ENCODE data around the gene CDH4. TPM values are rescaled to one million over a fixed set of nuclear protein-coding genes. Genes with fewer than 3 reads are reported as not detected.

Gene CDH4
- total and polyA plus RNA-seq, 3 experiments from 2014 or later, result 0.22 TPM; not detected in 2

- POLR2A ChIA-PET, result no interaction called here
These were observed 188.5 kb downstream of the CDH4 start for GRCh38 chr20:61440548-61441055.

DNA sequence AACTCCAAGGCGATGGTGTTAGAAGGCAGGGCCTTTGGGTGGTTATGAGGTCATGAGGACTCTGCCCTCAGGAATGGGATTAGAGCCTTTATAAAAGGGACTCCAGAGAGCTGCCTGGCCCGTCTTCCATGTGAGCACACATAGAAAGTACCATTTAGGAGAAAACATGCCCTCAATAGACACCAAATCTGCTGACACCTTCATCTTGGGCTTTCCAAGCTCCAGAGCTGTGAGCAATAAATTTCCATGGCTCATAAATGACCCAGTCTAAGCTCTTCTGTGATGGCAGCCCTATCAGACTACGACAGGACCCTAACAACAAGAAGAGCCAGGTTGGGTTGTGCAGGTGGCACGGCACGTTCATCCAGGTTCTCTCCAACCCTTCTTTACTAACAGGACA is 189.5 kb downstream of the CDH4 start:
- no peaks in the 10 kb centered on the region for H3K36me3 Mint-ChIP-seq
- ChIA-PET POLR2A (no interaction called here), CTCF (no interaction called here)
- H3K4me1 ChIP-seq (ENCODE audit: insufficient read depth, low read length), result no peaks in the 10 kb centered on the region
- H3K27ac ChIP-seq (ENCODE audit: low read depth, low read length), result no peak overlapping the region
- H3K4me3 ChIP-seq (ENCODE audit: low read length), result no peak overlapping the region
- H3K4me3 Mint-ChIP-seq, result no peak overlapping the region
- no peaks in the 10 kb centered on the region for H3K9me3 ChIP-seq (ENCODE audit: low read length)
- H3K4me1 Mint-ChIP-seq, result no peaks in the 10 kb centered on the region
- no peak for DNase-seq
- peaks cover 0 to 1% of the 10 kb centered on the region in 2 donors for H3K27me3 Mint-ChIP-seq
- H3K9me3 Mint-ChIP-seq, result peaks cover 0 to 3% (median 0%) of the 10 kb centered on the region in 5 donors
- H3K36me3 ChIP-seq (ENCODE audit: insufficient read depth, low read length), result no peaks in the 10 kb centered on the region
- H3K27ac Mint-ChIP-seq, result no peak overlapping the region
- no peaks in the 10 kb centered on the region for H3K27me3 ChIP-seq (ENCODE audit: insufficient read depth, low read length, poor library complexity, severe bottlenecking)

More at GRCh38 chr20:61440548-61441055, 188.5 kb downstream of the CDH4 start:
- Histone ChIP-seq H3K4me1 (ENCODE audit: insufficient read depth, low read length) (no peaks in the 10 kb centered on the region), H3K4me3 (ENCODE audit: low read length) (no peak overlapping the region), H3K9me3 (ENCODE audit: low read length) (no peaks in the 10 kb centered on the region), H3K36me3 (ENCODE audit: insufficient read depth, low read length) (no peaks in the 10 kb centered on the region), H3K27ac (ENCODE audit: low read depth, low read length) (no peak overlapping the region), H3K27me3 (ENCODE audit: insufficient read depth, low read length, poor library complexity, severe bottlenecking) (no peaks in the 10 kb centered on the region)
- CTCF ChIA-PET, result no interaction called here
- no peak for DNase-seq
- Mint-ChIP-seq H3K9me3 (peaks cover 0 to 3% (median 3%) of the 10 kb centered on the region in 5 donors), H3K4me3 (no peak overlapping the region), H3K27me3 (peaks cover 3 to 4% of the 10 kb centered on the region in 2 donors), H3K27ac (no peak overlapping the region), H3K4me1 (no peaks in the 10 kb centered on the region), H3K36me3 (no peaks in the 10 kb centered on the region)

DNA sequence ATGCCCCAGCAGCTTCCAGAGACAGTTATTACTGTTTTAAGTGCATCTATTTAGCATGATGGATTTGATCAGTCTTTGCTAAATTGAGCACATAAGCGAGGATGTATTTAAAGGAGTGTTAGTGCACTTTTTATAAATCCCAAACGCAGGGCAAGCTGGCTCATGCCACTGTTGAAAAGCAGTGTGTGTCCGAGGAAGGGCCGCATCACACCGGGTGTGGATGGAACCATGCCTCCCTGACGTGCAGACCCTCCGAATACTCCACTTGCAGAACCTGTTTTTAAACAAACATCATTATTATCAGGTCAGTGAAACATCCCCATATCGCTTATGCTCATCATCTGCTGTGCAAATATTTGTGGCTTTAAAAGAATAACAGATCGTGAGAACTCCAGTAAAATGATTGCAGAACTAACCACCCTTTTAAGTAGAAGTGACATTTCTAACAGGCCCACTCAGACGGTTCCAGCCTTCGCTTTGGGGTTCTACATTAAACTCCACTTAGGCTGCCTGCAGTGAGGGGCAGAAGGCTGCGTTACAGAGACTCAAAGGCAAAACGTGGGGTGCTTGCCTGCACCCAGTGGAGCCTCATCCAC is 190.1 kb downstream of the CDH4 start:
- DNase-seq, result no peak
- H3K27me3 Mint-ChIP-seq, result no peaks in the 10 kb centered on the region
- no peaks in the 10 kb centered on the region for H3K4me1 Mint-ChIP-seq
- Histone ChIP-seq H3K36me3 (ENCODE audit: insufficient read depth, low read length) (no peaks in the 10 kb centered on the region), H3K4me3 (ENCODE audit: low read length) (no peak overlapping the region), H3K4me1 (ENCODE audit: insufficient read depth, low read length) (no peaks in the 10 kb centered on the region), H3K9me3 (ENCODE audit: low read length) (no peaks in the 10 kb centered on the region), H3K27ac (ENCODE audit: low read depth, low read length) (no peak overlapping the region), H3K27me3 (ENCODE audit: insufficient read depth, low read length, poor library complexity, severe bottlenecking) (no peaks in the 10 kb centered on the region)
- ChIA-PET CTCF (no interaction called here), POLR2A (no interaction called here)
- H3K27ac Mint-ChIP-seq, result no peak overlapping the region
- no peaks in the 10 kb centered on the region for H3K36me3 Mint-ChIP-seq
- H3K9me3 Mint-ChIP-seq, result no peaks in the 10 kb centered on the region
- H3K4me3 Mint-ChIP-seq, result no peak overlapping the region

- Histone ChIP-seq H3K4me3 (ENCODE audit: low read length) (no peak overlapping the region), H3K27ac (ENCODE audit: low read depth, low read length) (no peak overlapping the region), H3K4me1 (ENCODE audit: insufficient read depth, low read length) (no peaks in the 10 kb centered on the region), H3K9me3 (ENCODE audit: low read length) (no peaks in the 10 kb centered on the region), H3K36me3 (ENCODE audit: insufficient read depth, low read length) (no peaks in the 10 kb centered on the region), H3K27me3 (ENCODE audit: insufficient read depth, low read length, poor library complexity, severe bottlenecking) (no peaks in the 10 kb centered on the region)
- Mint-ChIP-seq H3K4me3 (no peak overlapping the region), H3K4me1 (no peaks in the 10 kb centered on the region), H3K36me3 (no peaks in the 10 kb centered on the region), H3K9me3 (peaks cover 0 to under 1% (median 0%) of the 10 kb centered on the region in 5 donors), H3K27me3 (no peaks in the 10 kb centered on the region), H3K27ac (no peak overlapping the region)
- ChIA-PET POLR2A (no interaction called here), CTCF (no interaction called here)
- DNase-seq, result no peak
These were observed 190.7 kb downstream of the CDH4 start for GRCh38 chr20:61442718-61443117.

GRCh38 chr20:61443443-61444126 is 191.5 kb downstream of the CDH4 start:
- no peak overlapping the region for H3K27ac ChIP-seq (ENCODE audit: low read depth, low read length)

GRCh38 chr20:61444637-61445036 is 192.6 kb downstream of the CDH4 start:
- Histone ChIP-seq H3K4me3 (ENCODE audit: low read length) (no peak overlapping the region), H3K9me3 (ENCODE audit: low read length) (no peaks in the 10 kb centered on the region), H3K27ac (ENCODE audit: low read depth, low read length) (no peak overlapping the region), H3K27me3 (ENCODE audit: insufficient read depth, low read length, poor library complexity, severe bottlenecking) (no peaks in the 10 kb centered on the region), H3K36me3 (ENCODE audit: insufficient read depth, low read length) (no peaks in the 10 kb centered on the region), H3K4me1 (ENCODE audit: insufficient read depth, low read length) (no peaks in the 10 kb centered on the region)
- Mint-ChIP-seq H3K4me3 (no peak overlapping the region), H3K27me3 (peaks cover 0 to 3% of the 10 kb centered on the region in 2 donors), H3K4me1 (no peaks in the 10 kb centered on the region), H3K9me3 (peaks cover 0 to 5% (median 1%) of the 10 kb centered on the region in 5 donors), H3K27ac (no peak overlapping the region), H3K36me3 (no peaks in the 10 kb centered on the region)
- POLR2A ChIA-PET, result no interaction called here
- no peak for DNase-seq
- CTCF ChIA-PET, result no interaction called here

More at GRCh38 chr20:61443443-61444126, 191.5 kb downstream of the CDH4 start:
- Histone ChIP-seq H3K36me3 (ENCODE audit: insufficient read depth, low read length) (no peaks in the 10 kb centered on the region), H3K27me3 (ENCODE audit: insufficient read depth, low read length, poor library complexity, severe bottlenecking) (no peaks in the 10 kb centered on the region), H3K4me1 (ENCODE audit: insufficient read depth, low read length) (no peaks in the 10 kb centered on the region), H3K9me3 (ENCODE audit: low read length) (no peaks in the 10 kb centered on the region), H3K4me3 (ENCODE audit: low read length) (no peak overlapping the region)
- no peak for DNase-seq
- CTCF ChIA-PET, result no interaction called here
- POLR2A ChIA-PET, result no interaction called here
- H3K27me3 Mint-ChIP-seq, result peaks cover 0 to 3% of the 10 kb centered on the region in 2 donors
- no peak overlapping the region for H3K4me3 Mint-ChIP-seq
- no peaks in the 10 kb centered on the region for H3K36me3 Mint-ChIP-seq
- H3K4me1 Mint-ChIP-seq, result no peaks in the 10 kb centered on the region
- H3K27ac Mint-ChIP-seq, result no peak overlapping the region
- peaks cover 0 to 1% (median 0%) of the 10 kb centered on the region in 5 donors for H3K9me3 Mint-ChIP-seq

- Mint-ChIP-seq H3K27ac (no peak overlapping the region), H3K9me3 (peaks cover 0 to 5% (median 3%) of the 10 kb centered on the region in 5 donors), H3K36me3 (no peaks in the 10 kb centered on the region), H3K4me1 (no peaks in the 10 kb centered on the region), H3K4me3 (no peak overlapping the region), H3K27me3 (peaks cover 0 to 5% of the 10 kb centered on the region in 2 donors)
- no peak overlapping the region for H3K27ac ChIP-seq (ENCODE audit: low read depth, low read length)
- no peaks in the 10 kb centered on the region for H3K36me3 ChIP-seq (ENCODE audit: insufficient read depth, low read length)
- ChIA-PET CTCF (no interaction called here), POLR2A (no interaction called here)
- no peaks in the 10 kb centered on the region for H3K9me3 ChIP-seq (ENCODE audit: low read length)
- no peaks in the 10 kb centered on the region for H3K27me3 ChIP-seq (ENCODE audit: insufficient read depth, low read length, poor library complexity, severe bottlenecking)
- no peak for DNase-seq
- H3K4me3 ChIP-seq (ENCODE audit: low read length), result no peak overlapping the region
- no peaks in the 10 kb centered on the region for H3K4me1 ChIP-seq (ENCODE audit: insufficient read depth, low read length)
These were observed 193.1 kb downstream of the CDH4 start for GRCh38 chr20:61445138-61445537.

GRCh38 chr20:61445741-61446140 is 193.7 kb downstream of the CDH4 start:
- no peaks in the 10 kb centered on the region for H3K36me3 Mint-ChIP-seq
- peaks cover 0 to 5% (median 3%) of the 10 kb centered on the region in 5 donors for H3K9me3 Mint-ChIP-seq
- DNase-seq, result no peak
- Histone ChIP-seq H3K27ac (ENCODE audit: low read depth, low read length) (no peak overlapping the region), H3K36me3 (ENCODE audit: insufficient read depth, low read length) (no peaks in the 10 kb centered on the region), H3K9me3 (ENCODE audit: low read length) (no peaks in the 10 kb centered on the region), H3K4me1 (ENCODE audit: insufficient read depth, low read length) (no peaks in the 10 kb centered on the region), H3K27me3 (ENCODE audit: insufficient read depth, low read length, poor library complexity, severe bottlenecking) (no peaks in the 10 kb centered on the region), H3K4me3 (ENCODE audit: low read length) (no peak overlapping the region)
- no peak overlapping the region for H3K27ac Mint-ChIP-seq
- ChIA-PET POLR2A (no interaction called here), CTCF (no interaction called here)
- H3K4me1 Mint-ChIP-seq, result no peaks in the 10 kb centered on the region
- no peak overlapping the region for H3K4me3 Mint-ChIP-seq
- H3K27me3 Mint-ChIP-seq, result peaks cover 0 to 5% of the 10 kb centered on the region in 2 donors
